Measurements from ENCODE around the gene VKORC1. TPM values are rescaled to one million over a fixed set of nuclear protein-coding genes. Genes with fewer than 3 reads are reported as not detected.

Gene VKORC1
- total and polyA plus RNA-seq, 2 experiments from 2014 or later = 105 to 195 TPM

DNA sequence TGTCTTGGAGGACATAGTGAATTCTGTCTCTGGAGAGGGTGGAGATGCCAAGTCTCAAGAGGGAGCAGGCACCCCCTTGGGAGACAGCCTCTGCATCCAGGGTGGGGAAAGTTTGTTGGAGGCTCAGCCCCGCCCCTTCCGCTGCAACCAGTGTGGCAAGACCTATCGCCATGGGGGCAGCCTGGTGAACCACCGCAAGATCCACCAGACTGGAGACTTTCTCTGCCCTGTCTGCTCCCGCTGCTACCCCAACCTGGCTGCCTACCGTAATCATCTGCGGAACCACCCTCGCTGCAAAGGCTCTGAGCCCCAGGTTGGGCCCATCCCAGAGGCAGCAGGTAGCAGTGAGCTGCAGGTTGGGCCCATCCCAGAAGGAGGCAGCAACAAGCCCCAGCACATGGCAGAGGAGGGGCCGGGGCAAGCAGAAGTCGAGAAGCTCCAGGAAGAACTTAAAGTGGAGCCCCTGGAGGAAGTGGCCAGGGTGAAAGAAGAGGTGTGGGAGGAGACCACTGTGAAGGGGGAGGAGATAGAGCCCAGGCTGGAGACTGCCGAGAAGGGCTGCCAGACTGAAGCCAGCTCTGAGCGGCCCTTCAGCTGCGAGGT, 15.2 kb downstream of the VKORC1 start:
- Histone ChIP-seq H3K4me2 (no peak overlapping the region), H4K20me1 (ENCODE audit: insufficient read depth, poor library complexity, severe bottlenecking) (no peaks in the 10 kb centered on the region), H3K27ac (no peak overlapping the region), H3K9me3 (ENCODE audit: low read depth) (no peaks in the 10 kb centered on the region), H3K4me1 (ENCODE audit: insufficient read depth) (peaks cover 6% of the 10 kb centered on the region), H3K9me2 (replicated peaks; ENCODE audit: insufficient read depth) (no peaks in the 10 kb centered on the region), H3K79me2 (peaks cover 36% of the 10 kb centered on the region), H3K4me3 (no peak overlapping the region), H2AFZ (no peak overlapping the region), H3K27me3 (no peaks in the 10 kb centered on the region), H3K36me3 (replicated peaks; ENCODE audit: insufficient read depth, low read depth) (no peaks in the 10 kb centered on the region)
- WGBS (ENCODE audit: low lambda C conversion rate, missing lambda C conversion rate) = 92% methylated on average over 13 of the region's 13 CpGs
- TF ChIP-seq EZH2 (IDR thresholded peaks at IDR 0.05; ENCODE audit: borderline replicate concordance) (no peak), EZH2phosphoT487 (IDR thresholded peaks at IDR 0.05; ENCODE audit: low read depth, severe bottlenecking, unreplicated experiment) (no peak)
- peak; percentile 3 for DNase-seq (ENCODE audit: low spot score)

DNA sequence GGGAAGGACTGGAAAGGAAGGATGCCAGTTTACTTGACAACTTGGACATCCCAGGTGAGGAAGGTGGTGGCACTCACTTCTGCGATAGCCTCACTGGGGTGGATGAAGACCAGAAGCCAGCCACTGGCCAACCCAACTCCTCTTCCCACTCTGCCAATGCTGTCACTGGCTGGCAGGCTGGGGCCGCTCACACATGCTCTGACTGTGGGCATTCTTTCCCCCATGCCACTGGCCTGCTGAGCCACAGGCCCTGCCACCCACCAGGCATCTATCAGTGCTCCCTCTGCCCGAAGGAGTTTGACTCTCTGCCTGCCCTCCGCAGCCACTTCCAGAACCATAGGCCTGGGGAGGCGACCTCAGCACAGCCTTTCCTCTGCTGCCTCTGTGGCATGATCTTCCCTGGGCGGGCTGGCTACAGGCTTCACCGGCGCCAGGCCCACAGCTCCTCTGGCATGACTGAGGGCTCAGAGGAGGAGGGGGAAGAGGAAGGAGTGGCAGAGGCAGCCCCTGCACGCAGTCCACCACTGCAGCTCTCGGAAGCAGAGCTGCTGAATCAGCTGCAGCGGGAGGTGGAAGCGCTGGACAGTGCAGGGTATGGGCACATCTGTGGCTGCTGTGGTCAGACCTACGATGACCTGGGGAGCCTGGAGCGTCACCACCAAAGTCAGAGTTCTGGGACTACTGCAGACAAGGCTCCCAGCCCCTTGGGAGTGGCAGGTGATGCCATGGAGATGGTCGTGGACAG, 15.8 kb downstream of the VKORC1 start:
- no peaks in the 10 kb centered on the region for H3K36me3 ChIP-seq (replicated peaks; ENCODE audit: insufficient read depth, low read depth)
- no peak overlapping the region for H3K4me3 ChIP-seq
- no peaks in the 10 kb centered on the region for H3K9me3 ChIP-seq (ENCODE audit: low read depth)
- H3K27me3 ChIP-seq = no peaks in the 10 kb centered on the region
- no peaks in the 10 kb centered on the region for H3K9me2 ChIP-seq (replicated peaks; ENCODE audit: insufficient read depth)
- H3K27ac ChIP-seq = no peak overlapping the region
- H3K4me2 ChIP-seq = no peak overlapping the region
- H2AFZ ChIP-seq = no peak overlapping the region
- no peaks in the 10 kb centered on the region for H4K20me1 ChIP-seq (ENCODE audit: insufficient read depth, poor library complexity, severe bottlenecking)
- TF ChIP-seq, protein P1, sequence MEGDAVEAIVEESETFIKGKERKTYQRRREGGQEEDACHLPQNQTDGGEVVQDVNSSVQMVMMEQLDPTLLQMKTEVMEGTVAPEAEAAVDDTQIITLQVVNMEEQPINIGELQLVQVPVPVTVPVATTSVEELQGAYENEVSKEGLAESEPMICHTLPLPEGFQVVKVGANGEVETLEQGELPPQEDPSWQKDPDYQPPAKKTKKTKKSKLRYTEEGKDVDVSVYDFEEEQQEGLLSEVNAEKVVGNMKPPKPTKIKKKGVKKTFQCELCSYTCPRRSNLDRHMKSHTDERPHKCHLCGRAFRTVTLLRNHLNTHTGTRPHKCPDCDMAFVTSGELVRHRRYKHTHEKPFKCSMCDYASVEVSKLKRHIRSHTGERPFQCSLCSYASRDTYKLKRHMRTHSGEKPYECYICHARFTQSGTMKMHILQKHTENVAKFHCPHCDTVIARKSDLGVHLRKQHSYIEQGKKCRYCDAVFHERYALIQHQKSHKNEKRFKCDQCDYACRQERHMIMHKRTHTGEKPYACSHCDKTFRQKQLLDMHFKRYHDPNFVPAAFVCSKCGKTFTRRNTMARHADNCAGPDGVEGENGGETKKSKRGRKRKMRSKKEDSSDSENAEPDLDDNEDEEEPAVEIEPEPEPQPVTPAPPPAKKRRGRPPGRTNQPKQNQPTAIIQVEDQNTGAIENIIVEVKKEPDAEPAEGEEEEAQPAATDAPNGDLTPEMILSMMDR (IDR thresholded peaks at IDR 0.05; ENCODE audit: poor library complexity) = no peak
- TF ChIP-seq EZH2phosphoT487 (IDR thresholded peaks at IDR 0.05; ENCODE audit: low read depth, severe bottlenecking, unreplicated experiment) (no peak), EZH2 (IDR thresholded peaks at IDR 0.05; ENCODE audit: borderline replicate concordance) (no peak)
- H3K79me2 ChIP-seq = peaks cover 36% of the 10 kb centered on the region
- peaks cover 6% of the 10 kb centered on the region for H3K4me1 ChIP-seq (ENCODE audit: insufficient read depth)
- WGBS (ENCODE audit: low lambda C conversion rate, missing lambda C conversion rate) = 95% methylated on average over 15 of the region's 15 CpGs
- DNase-seq (ENCODE audit: low spot score) = peak; percentile 2

DNA sequence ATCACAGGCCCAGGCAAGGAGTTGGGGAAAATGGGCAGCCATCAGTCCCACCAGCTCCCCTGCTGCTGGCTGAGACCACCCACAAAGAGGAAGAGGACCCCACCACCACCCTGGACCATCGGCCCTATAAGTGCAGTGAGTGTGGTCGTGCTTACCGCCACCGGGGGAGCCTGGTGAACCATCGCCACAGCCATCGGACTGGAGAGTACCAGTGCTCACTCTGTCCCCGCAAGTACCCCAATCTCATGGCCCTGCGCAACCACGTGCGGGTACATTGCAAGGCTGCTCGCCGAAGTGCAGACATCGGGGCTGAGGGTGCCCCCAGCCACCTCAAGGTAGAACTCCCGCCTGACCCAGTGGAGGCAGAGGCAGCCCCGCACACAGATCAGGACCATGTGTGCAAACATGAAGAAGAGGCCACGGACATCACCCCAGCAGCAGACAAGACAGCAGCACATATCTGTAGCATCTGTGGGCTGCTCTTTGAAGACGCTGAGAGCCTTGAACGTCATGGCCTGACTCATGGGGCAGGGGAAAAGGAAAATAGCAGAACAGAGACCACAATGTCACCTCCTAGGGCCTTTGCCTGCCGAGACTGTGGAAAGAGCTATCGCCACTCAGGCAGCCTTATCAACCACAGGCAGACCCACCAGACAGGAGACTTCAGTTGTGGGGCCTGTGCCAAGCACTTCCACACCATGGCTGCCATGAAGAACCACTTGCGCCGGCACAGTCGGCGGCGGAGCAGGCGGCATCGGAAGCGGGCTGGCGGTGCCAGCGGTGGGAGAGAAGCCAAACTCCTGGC, 16.8 kb downstream of the VKORC1 start:
- H3K4me1 ChIP-seq (ENCODE audit: insufficient read depth) = peaks cover 6% of the 10 kb centered on the region

More for the DNA sequence above, 16.8 kb downstream of the VKORC1 start:
- DNase-seq (ENCODE audit: low spot score) = no peak
- no peaks in the 10 kb centered on the region for H3K36me3 ChIP-seq (replicated peaks; ENCODE audit: insufficient read depth, low read depth)
- H4K20me1 ChIP-seq (ENCODE audit: insufficient read depth, poor library complexity, severe bottlenecking) = no peaks in the 10 kb centered on the region
- no peak overlapping the region for H3K4me2 ChIP-seq
- peaks cover 38% of the 10 kb centered on the region for H3K79me2 ChIP-seq
- no peaks in the 10 kb centered on the region for H3K9me2 ChIP-seq (replicated peaks; ENCODE audit: insufficient read depth)
- H3K4me3 ChIP-seq = no peak overlapping the region
- TF ChIP-seq EZH2 (IDR thresholded peaks at IDR 0.05; ENCODE audit: borderline replicate concordance) (no peak), EZH2phosphoT487 (IDR thresholded peaks at IDR 0.05; ENCODE audit: low read depth, severe bottlenecking, unreplicated experiment) (no peak)
- TF ChIP-seq, protein P1 (IDR thresholded peaks at IDR 0.05; ENCODE audit: poor library complexity) = no peak
- no peaks in the 10 kb centered on the region for H3K9me3 ChIP-seq (ENCODE audit: low read depth)
- no peak overlapping the region for H3K27ac ChIP-seq
- no peak overlapping the region for H2AFZ ChIP-seq
- 97% methylated on average over 30 of the region's 30 CpGs for WGBS (ENCODE audit: low lambda C conversion rate, missing lambda C conversion rate)
- H3K27me3 ChIP-seq = no peaks in the 10 kb centered on the region
